LNCAP (cell line): ENCODE measurements around the gene CNTLN.

ENCODE experiments used
- TF ChIP-seq, protein P1 (sequence below): fragments of 450-650 bp; IDR thresholded peaks from 2 replicates; pipeline ENCODE4 v1.5.1; 2017; ENCODE audit warnings: mild to moderate bottlenecking

The CNTLN gene

DNA sequence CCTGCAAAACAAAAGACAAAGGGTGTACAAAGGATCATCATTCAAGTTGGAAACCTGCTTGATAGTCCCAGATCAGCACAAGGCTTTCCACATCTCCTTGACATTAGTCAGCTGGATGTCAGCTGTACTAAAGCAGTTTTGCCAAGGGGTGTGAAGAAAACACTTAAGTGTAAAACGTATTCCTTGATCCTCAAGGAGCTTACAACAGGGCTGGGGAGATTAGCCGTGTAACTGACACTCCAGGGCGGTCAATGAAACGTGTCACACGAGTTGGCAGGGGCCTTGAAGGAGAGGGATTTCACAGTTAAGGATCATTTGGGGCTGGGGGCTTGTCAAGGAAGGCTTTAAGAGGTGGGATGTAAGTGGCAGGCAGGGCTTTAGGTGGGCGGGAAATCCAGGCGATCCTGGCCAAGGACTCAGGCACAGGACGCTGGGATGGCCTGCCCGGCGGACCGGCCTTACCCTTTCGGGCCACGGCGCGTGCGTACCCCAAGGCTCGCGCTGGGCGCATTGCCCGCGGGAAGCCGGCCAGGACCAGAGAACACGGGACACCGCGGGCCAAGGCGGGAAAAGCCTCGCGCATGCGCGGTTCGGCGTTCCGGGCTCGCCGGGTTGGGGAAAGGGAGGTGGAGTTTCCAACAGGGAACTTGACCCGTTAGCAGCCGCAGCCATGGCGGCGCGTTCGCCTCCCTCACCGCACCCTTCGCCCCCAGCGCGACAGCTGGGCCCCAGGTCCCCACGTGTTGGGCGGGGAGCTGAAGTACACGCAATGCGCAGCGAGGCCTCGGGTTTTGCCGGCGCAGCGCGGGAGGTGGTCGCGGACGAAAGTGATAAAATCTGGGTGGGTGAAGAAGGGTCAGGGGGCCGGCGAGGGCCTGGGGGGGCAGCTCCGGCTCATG is at the start of gene CNTLN:
CNTLN (plus strand) TSS at position 645 of the 899 bp plus-strand sequence; CDS start at position 671, 26 bp downstream.
- TF ChIP-seq, protein P1, sequence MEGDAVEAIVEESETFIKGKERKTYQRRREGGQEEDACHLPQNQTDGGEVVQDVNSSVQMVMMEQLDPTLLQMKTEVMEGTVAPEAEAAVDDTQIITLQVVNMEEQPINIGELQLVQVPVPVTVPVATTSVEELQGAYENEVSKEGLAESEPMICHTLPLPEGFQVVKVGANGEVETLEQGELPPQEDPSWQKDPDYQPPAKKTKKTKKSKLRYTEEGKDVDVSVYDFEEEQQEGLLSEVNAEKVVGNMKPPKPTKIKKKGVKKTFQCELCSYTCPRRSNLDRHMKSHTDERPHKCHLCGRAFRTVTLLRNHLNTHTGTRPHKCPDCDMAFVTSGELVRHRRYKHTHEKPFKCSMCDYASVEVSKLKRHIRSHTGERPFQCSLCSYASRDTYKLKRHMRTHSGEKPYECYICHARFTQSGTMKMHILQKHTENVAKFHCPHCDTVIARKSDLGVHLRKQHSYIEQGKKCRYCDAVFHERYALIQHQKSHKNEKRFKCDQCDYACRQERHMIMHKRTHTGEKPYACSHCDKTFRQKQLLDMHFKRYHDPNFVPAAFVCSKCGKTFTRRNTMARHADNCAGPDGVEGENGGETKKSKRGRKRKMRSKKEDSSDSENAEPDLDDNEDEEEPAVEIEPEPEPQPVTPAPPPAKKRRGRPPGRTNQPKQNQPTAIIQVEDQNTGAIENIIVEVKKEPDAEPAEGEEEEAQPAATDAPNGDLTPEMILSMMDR, result no peak

GRCh38 chr9:17088566-17088965 is 46.3 kb upstream of the CNTLN start:
- TF ChIP-seq, protein P1, result no peak

GRCh38 chr9:17090041-17090440 is 44.8 kb upstream of the CNTLN start:
- TF ChIP-seq, protein P1, result no peak

- TF ChIP-seq, protein P1, result peak; percentile 62; the same call in 1 of the 2 replicates
Observed at GRCh38 chr9:17116400-17116837, 18.4 kb upstream of the CNTLN start.

DNA sequence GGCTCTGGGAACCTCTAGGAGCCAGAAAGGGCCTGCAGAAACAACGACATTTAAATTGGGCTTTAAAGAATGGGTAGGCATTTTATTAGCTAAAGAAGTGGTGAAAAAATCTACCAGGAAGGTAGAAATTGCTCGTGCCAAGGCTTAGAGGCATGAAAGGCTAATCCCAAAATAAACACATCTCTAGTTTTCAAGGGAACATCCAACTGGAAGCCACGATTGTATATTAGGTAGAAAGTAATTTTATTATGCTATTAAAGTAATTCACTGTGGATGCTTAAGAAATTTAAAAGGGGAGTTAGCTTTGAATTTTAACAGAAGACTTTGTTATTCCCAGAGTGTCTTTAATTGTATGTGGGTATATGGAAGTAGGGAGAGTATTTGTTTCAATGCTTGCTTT is 17.5 kb upstream of the CNTLN start:
- TF ChIP-seq, protein P1, result no peak

DNA sequence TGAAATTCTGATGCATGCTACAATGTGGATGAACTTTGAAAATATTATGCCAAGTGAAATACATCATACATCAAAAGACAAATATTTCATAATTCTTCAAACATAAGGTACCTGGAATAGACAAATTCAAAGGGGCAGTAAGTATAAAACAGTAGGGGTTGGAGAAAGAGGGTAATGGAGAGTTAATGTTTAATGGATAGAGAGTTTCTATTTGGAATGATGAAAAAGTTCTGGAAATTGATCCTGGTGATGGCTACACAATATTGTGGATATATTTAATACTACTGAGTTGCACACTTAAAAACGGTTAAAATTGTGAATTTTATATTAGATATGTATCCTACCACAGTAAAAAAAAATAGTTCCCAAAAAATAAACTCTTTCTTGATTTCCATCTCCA is 14.6 kb upstream of the CNTLN start:
- TF ChIP-seq, protein P1, result no peak

DNA sequence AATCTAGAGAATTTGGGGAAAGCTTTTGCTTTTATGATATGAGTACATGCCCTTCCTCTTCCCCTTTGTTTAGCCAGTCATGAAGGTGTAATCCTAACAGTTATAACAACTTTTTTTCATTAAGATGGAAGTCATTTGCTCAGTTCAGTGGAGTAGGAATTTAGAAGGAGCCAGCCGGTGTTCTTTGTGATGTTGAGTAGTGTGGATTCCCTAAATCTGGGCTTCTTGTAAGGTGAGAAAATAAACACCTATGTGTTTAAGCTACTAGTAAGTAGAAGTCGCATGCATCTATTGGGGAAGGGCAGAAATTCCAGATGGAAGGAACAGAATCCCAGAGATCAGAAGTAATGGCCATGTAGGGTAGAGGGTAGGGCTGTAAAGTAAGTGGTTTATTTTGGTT is 13.6 kb upstream of the CNTLN start:
- TF ChIP-seq, protein P1, result no peak
